GM19239 (cell line): ENCODE measurements around the gene CAMTA1.

Experiments used
- DNase-seq: peaks from one replicate; pipeline ENCODE4 v3.0.0; 2011; ENCODE audit warnings: low spot score; ENCODE audit not compliant: insufficient read length
- FAIRE-seq: peaks from 2 replicates; lab custom pipeline; 2011; peaks lifted over from hg19 to GRCh38; lab: Jason Lieb, UNC

CAMTA1 gene

GRCh38 chr1:7634546-7635240, 849.4 kb downstream of the CAMTA1 start:
- FAIRE-seq = no peak

DNA sequence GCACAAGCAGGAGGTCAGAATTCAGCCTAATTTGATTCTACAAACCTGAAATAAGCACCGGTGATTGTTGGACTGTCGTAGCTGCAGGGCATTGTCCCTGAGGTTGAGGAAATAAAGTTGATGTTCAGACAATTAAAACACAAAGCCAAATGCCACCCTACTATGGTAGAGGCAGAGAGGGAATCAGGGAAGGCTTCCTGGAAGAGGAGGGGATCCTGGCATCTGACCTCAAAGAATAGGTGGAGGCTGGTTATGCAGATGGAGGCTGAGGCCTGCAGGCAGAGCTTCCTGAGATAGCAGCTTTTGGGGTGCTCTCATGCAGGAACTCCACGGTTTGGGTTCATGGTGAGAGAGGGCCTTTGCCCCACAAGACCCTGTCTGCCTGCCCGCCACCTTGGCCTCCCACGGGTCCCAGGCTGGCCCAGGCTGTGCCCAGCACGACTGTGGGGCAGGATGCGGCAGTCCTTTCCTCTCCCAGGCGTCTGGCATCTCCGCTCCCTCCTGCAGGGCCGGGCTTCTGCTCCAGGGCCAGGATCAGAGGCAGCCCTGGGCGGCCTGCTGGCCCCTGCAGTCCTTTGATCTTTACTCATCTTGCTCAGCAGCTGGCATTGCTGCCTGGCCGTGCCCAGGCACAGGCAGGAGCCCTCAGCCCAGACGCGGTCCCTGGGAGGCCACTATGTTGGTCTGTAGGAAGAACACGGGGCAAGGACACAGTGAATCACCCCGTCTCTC, 851.7 kb downstream of the CAMTA1 start:
- DNase-seq (no peak), FAIRE-seq (no peak)

More at GRCh38 chr1:7634546-7635240, 849.4 kb downstream of the CAMTA1 start:
- no peak for DNase-seq

DNA sequence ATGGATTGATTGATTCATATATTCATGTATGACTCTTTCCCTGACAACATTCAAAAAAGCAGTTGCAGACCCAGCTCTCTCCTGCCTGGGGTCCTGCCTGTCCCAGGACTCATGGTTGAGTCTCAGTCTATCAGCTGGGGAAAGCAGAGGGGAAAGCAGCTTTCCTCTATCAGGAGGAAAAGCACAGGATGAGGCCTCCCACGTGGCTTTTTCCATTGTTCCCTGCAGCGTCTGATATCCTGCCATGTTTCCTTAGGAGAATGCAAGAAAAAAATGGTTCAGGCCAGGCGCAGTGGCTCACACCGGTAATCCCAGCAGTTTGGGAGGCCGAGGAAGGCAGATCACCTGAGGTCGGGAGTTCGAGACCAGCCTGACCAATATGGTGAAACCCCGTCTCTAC, 852.8 kb downstream of the CAMTA1 start:
- no peak for DNase-seq
- no peak for FAIRE-seq

DNA sequence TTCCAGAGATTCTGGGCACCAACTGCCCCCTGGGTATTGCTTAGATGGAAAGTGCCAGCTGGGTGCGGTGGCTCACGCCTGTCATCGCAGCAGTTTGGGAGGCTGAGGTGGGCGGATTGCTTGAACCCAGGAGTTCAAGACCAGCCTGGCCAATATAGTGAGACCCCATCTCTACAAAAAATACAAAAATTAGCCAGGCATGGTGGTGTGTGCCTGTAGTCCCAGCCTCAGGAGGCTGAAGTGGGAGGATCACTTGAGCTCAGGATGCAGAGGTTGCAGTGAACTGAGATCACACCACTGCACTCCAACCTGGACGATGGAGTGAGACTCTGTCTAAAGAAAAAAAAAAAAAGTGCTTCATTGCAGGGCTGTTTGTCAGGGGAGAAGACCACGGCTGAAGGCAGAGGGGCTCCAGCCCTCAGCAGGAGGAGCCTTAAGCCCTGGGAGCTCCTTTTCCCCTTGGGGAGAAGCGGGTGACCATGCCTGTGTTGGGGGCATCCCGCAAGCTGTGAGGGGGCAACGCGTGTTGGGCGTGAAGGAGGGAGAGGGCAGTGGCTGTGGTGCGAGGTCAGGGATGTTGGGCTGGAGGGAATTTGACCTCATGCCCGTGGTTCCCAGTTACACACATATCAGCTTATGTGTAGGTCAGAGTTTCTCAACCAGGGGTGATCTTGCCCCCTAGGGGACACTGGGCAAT, 854.3 kb downstream of the CAMTA1 start:
- FAIRE-seq = no peak

DNA sequence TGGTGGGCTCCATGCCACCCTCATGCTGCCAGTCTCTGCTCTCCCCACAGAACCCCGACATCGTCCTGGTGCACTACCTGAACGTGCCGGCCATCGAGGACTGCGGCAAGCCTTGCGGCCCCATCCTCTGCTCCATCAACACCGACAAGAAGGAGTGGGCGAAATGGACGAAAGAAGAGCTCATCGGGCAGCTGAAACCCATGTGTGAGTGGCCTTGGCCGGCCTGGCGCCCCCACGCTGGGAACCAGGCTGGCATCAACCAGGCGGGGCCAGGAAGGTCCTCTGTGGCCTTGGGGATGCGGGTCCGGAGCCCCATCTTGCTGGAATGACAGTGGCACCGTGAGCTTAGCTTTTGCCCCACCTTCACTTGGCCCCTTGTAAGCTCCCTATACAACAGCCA, 855.1 kb downstream of the CAMTA1 start:
- no peak for FAIRE-seq

More for the DNA sequence above, 854.3 kb downstream of the CAMTA1 start:
- no peak for DNase-seq

GRCh38 chr1:7640920-7641585, 855.8 kb downstream of the CAMTA1 start:
- FAIRE-seq (no peak), DNase-seq (no peak)

More for the DNA sequence above, 855.1 kb downstream of the CAMTA1 start:
- no peak for DNase-seq

- FAIRE-seq = no peak
- no peak for DNase-seq
Measured at GRCh38 chr1:7641587-7642417, 856.5 kb downstream of the CAMTA1 start.

DNA sequence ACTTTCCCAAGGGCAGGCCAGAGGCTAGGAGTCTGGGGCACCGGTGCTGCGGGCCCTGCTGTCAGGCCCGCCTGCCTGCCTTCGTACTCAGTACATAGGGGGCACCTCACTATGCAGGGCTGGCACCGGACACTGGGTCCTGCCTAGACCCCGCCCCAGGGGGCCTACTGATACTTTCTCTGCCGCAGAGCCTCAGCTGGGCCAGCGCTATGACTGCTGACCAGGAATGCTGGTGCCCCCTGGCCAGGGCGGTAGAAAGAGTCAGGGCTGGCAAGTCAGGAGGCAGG, 857.1 kb downstream of the CAMTA1 start:
- DNase-seq (no peak), FAIRE-seq (no peak)

- FAIRE-seq (no peak), DNase-seq (no peak)
Measured at GRCh38 chr1:7642781-7643529, 857.7 kb downstream of the CAMTA1 start.

- FAIRE-seq (no peak), DNase-seq (no peak)
Measured at GRCh38 chr1:7643530-7643929, 858.3 kb downstream of the CAMTA1 start.

- no peak for FAIRE-seq
- no peak for DNase-seq
Measured at GRCh38 chr1:7644086-7644485, 858.8 kb downstream of the CAMTA1 start.

DNA sequence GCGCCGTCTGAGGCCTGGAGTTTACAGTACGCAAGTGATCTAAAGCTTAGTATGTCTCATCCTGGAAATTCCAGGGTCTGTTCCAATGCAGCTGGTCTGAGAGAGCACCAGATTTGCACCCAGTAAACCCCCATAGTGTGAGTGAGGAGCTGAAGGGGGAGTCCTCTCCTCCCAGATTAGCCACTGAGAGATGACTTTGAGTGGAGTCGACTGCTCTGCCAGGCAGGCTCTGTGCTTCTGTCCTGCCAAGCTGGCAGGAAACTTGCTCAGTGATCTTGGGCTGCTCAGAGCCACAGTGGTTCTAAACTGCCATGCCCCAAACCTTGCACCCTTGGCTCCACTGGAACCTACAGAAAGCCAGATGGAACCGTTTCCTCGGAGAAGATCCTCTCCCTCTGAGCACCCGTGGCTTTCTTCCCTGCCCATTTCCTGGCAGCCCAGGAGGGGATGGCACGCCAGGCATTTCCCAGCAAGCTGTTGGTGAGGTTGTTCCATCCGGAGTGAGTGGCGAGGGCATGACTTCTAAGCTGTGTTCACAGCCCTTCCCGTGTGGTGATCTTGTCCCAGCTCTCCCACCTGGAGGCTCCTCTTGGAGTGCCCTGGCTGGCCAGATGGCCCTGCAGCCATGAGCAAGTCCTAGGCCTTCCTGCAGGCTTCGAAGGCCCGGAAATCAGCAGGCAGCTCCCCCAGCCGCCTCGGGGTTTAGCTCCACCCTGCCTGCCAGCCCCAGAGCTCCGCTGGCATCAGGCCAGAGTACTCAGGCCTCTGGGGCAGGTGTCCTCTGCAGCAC, 859.9 kb downstream of the CAMTA1 start:
- FAIRE-seq = no peak
- no peak for DNase-seq

- no peak for FAIRE-seq
Measured at GRCh38 chr1:7645751-7646048, 860.4 kb downstream of the CAMTA1 start.

DNA sequence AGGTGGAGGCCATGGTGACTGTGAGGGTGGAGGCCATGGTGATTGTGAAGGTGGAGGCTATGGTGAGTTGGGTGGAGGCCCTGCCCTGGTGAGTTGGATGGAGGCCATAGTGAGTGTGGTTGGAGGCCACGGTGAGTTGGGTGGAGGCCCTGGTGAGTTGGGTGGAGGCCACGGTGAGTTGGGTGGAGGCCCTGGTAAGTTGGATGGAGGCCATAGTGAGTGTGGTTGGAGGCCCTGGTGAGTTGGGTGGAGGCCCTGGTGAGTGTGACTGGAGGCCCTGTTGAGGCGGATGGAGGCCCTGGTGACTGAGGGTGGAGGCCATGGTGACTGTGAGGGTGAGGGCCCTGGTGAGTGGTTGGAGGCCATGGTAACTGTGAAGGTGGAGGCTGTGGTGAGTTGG, 860.9 kb downstream of the CAMTA1 start:
- FAIRE-seq = no peak
- no peak for DNase-seq

More at GRCh38 chr1:7645751-7646048, 860.4 kb downstream of the CAMTA1 start:
- DNase-seq = no peak

DNA sequence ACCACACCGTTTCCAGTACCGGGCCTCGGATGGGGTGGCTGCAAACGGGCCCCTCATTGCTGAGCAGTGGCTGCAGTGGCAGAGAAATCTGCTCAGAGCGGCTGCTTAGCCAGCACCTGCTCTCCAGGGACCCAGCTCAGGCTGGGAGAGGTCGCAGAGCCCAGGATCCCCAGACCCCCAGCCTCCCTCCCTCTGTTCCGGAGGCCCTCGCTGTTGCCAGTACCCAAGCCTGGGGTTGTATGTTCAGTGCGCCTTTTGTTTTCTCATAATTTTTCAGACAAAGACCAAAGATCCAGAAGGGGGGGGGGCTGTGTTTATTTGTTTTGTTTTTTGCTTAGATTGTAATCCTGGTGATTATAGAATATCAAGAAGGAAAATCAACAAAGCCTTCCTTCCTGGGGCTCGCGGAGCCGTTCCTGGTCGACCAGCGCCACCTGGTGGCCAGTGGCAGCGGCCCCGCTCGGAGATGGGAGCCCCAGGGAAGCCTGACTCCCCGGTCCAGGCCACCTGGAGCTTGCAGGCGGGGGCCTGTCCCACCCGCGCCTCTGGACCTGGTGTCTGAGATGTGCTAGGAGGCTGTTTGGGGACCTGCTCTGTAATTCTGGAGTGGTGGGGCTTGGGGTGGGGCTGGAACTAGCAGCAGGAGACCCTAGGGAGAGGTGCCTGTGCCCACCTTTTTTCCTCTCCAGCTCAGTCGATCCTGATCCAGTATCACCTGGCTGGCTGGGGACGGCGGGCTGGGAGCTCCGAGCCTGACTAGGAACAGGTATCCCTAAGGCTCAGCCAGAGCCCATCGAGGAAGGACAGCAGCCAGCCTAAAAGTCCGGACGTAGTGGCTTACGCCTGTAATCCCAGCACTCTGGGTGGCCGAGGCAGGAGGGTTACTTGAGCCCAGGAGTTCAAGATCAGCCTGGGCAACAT, 862.0 kb downstream of the CAMTA1 start:
- DNase-seq = peak; percentile 90
- peak; percentile 69 for FAIRE-seq

DNA sequence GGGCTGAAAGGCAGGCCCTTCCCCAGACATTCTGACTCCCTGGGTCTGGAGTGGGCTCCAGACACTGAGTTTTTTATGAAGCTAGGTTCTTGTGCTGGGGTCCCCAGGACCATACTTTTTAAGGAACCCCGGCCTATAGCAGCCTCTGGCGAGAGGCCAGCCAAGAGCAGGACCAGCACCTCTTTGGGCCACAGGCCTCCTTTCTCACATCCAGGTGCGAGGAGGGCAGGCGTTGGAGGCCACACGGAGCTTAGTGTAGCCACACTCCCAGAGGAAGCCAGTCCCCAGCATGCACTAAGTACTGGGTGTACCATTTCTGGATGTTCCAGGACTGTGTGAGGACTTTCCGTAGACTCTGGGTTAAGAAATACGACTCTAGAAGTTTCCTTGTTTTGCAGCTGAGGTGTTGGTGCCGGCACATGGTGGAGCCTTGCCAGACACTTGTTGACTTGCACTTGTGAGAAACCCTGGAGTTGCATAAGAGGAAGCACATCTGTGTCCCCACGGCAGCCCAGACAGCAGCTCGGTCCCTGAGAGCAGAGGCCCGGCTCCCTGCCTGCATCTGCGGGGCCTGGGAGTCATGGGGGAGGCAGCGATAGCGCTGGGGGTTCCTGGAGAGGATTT, 863.6 kb downstream of the CAMTA1 start:
- DNase-seq = no peak
- FAIRE-seq = no peak

- DNase-seq (no peak), FAIRE-seq (no peak)
Measured at GRCh38 chr1:7650801-7651200, 865.5 kb downstream of the CAMTA1 start.
